Activated CD8-positive, alpha-beta memory T cell treated with anti-CD3 and anti-CD28 coated beads, Interleukin-2, amount 50 U/mL, for 24 hours (primary cell): ENCODE measurements around the gene SNX24.
"Not testable (repeated sequence)": the region's sequence is repeated elsewhere in the genome, so short reads cannot be mapped to it uniquely, and the experiment has no call there.

Experiments used
- DNase-seq: peaks from one replicate; pipeline ENCODE4 v3.0.0-alpha.2; 2020; ENCODE audit errors: extremely low read depth

Gene SNX24

GRCh38 chr5:122845229-122846050, at the start of gene SNX24:
SNX24 (plus strand) TSS chr5:122845613; CDS start chr5:122845634, 21 bp downstream.
- no peak for DNase-seq

GRCh38 chr5:122805481-122805880, 39.9 kb upstream of the SNX24 start:
- DNase-seq, result no peak

- no peak for DNase-seq
Observed at GRCh38 chr5:122810405-122810804, 35.0 kb upstream of the SNX24 start.

GRCh38 chr5:122815218-122815767, 30.1 kb upstream of the SNX24 start:
- DNase-seq, result no peak

- no peak for DNase-seq
Observed at GRCh38 chr5:122816756-122817155, 28.7 kb upstream of the SNX24 start.

GRCh38 chr5:122831984-122832383, 13.4 kb upstream of the SNX24 start:
- no peak for DNase-seq

GRCh38 chr5:122835681-122836080, 9.7 kb upstream of the SNX24 start:
- no peak for DNase-seq

GRCh38 chr5:122836947-122837346, 8.5 kb upstream of the SNX24 start:
- no peak for DNase-seq

- no peak for DNase-seq
Observed at GRCh38 chr5:122839731-122840130, 5.7 kb upstream of the SNX24 start.

- DNase-seq, result no peak
Observed at GRCh38 chr5:122842016-122842580, 3.3 kb upstream of the SNX24 start.

- no peak for DNase-seq
Observed at GRCh38 chr5:122844136-122844909, 1.1 kb upstream of the SNX24 start.

GRCh38 chr5:122844910-122845228, 544 bp upstream of the SNX24 start:
- DNase-seq, result no peak

GRCh38 chr5:122846051-122846550, 688 bp downstream of the SNX24 start:
- DNase-seq, result no peak

- DNase-seq, result no peak
Observed at GRCh38 chr5:122847687-122848081, 2.3 kb downstream of the SNX24 start.

GRCh38 chr5:122849771-122850170, 4.4 kb downstream of the SNX24 start:
- DNase-seq, result no peak

- not testable (repeated sequence) for DNase-seq
Observed at GRCh38 chr5:122857538-122857937, 12.1 kb downstream of the SNX24 start.

- no peak for DNase-seq
Observed at GRCh38 chr5:122858451-122858850, 13.0 kb downstream of the SNX24 start.

GRCh38 chr5:122863240-122863639, 17.8 kb downstream of the SNX24 start:
- no peak for DNase-seq

GRCh38 chr5:122863721-122864120, 18.3 kb downstream of the SNX24 start:
- DNase-seq, result no peak

- DNase-seq, result no peak
Observed at GRCh38 chr5:122864400-122864799, 19.0 kb downstream of the SNX24 start.

- no peak for DNase-seq
Observed at GRCh38 chr5:122864842-122865241, 19.4 kb downstream of the SNX24 start.

- DNase-seq, result no peak
Observed at GRCh38 chr5:122870219-122870856, 24.9 kb downstream of the SNX24 start.
